VCaP (cell line): ENCODE measurements around the gene GPR39.
A peak's percentile ranks its signal among the peaks of the same experiment; 100 is the strongest.

ENCODE experiments used
- H3K27ac ChIP-seq: fragments of 450-650 bp; 2 replicates; pipeline ENCODE4 v1.5.1; 2017
- CTCF ChIP-seq: fragments of 450-650 bp; conservative IDR thresholded peaks from 2 replicates; pipeline ENCODE4 v1.5.1; 2017; ENCODE audit warnings: mild to moderate bottlenecking, moderate library complexity

Gene GPR39

GRCh38 chr2:132416723-132417395 lies at the start of gene GPR39:
Gene GPR39 (plus strand): TSS chr2:132416805.
- no peak for TF ChIP-seq CTCF
- peak within 1 kb of the TSS; percentile 69 for H3K27ac ChIP-seq

DNA sequence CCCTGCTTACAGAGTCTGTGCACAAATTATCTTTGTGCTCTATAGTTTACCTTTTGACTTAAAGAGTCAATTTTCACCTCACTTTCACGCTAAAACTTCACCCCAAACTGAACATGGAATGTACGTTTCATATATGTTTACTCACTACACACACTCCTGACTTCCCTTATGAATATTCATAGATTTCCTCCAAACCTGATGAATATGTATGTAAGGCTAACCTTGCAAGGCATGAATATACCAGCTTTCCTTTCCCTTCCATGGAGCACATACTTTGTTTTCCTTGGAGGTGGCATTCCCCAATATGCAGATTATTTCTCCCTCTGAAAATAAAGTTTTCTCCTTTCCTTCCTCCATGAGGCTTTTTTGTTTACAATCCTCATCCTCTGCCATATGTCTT lies 48.4 kb upstream of the GPR39 start:
- no peak for TF ChIP-seq CTCF
- H3K27ac ChIP-seq, result no peak overlapping the region

GRCh38 chr2:132372276-132372675 lies 44.3 kb upstream of the GPR39 start:
- no peak for TF ChIP-seq CTCF
- H3K27ac ChIP-seq, result no peak overlapping the region

- TF ChIP-seq CTCF, result no peak
- H3K27ac ChIP-seq, result no peak overlapping the region
Measured at GRCh38 chr2:132373391-132374135, 43.0 kb upstream of the GPR39 start.

DNA sequence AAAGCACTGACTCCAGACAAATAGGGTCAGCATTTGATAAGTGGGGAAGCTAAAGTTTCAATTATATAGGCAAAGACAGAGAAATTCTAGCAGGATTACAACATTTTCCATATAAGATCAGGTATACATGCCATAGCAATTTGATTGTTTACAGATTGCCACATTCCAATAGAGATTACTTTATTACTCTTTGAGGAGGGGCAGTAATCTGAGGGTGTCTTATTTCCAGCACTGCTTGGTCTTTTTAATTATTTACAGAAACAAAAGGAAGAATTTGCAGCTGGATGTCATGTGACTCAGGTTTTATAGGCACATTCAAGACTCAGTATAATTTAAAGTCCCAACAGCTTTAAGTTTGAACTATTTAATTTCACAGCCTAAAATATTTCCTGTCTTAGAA lies 42.5 kb upstream of the GPR39 start:
- TF ChIP-seq CTCF, result no peak

GRCh38 chr2:132374551-132374950 lies 42.1 kb upstream of the GPR39 start:
- TF ChIP-seq CTCF, result no peak
- H3K27ac ChIP-seq, result no peak overlapping the region

More for the DNA sequence above, 42.5 kb upstream of the GPR39 start:
- H3K27ac ChIP-seq, result no peak overlapping the region

- TF ChIP-seq CTCF, result no peak
- no peak overlapping the region for H3K27ac ChIP-seq
Measured at GRCh38 chr2:132374961-132375360, 41.6 kb upstream of the GPR39 start.
